Muscle layer of duodenum (tissue), 2 donors: ENCODE data around the gene ALKBH2.
A peak's percentile ranks its signal among the peaks of the same experiment; 100 is the strongest.
"Not testable (repeated sequence)": the region's sequence is repeated elsewhere in the genome, so short reads cannot be mapped to it uniquely, and the experiment has no call there.

Experiments used
- H3K27ac ChIP-seq: one replicate; pipeline ENCODE4 v1.7.0; 2013; ENCODE audit warnings: mild to moderate bottlenecking, low read length
- H3K27me3 ChIP-seq: one replicate; pipeline ENCODE4 v1.7.0; 2013; ENCODE audit warnings: low read depth, mild to moderate bottlenecking, control low read depth, low read length
- H3K36me3 ChIP-seq, 2 donors: one replicate each; pipeline ENCODE4 v1.7.0; 2013; ENCODE audit warnings: low read length in 2 of 2, control low read depth in 1 of 2, mild to moderate bottlenecking in 1 of 2; ENCODE audit not compliant: insufficient read depth in 2 of 2, control insufficient read depth in 1 of 2
- H3K4me1 ChIP-seq, 2 donors: one replicate each; pipeline ENCODE4 v1.7.0; 2013; ENCODE audit warnings: low read length in 2 of 2, mild to moderate bottlenecking in 2 of 2, control low read depth in 1 of 2, moderate library complexity in 1 of 2; ENCODE audit not compliant: insufficient read depth in 2 of 2, control insufficient read depth in 1 of 2
- H3K4me3 ChIP-seq, 2 donors: one replicate each; pipeline ENCODE4 v1.7.0; 2013; ENCODE audit warnings: low read length in 2 of 2, low read depth in 1 of 2, mild to moderate bottlenecking in 1 of 2
- H3K9me3 ChIP-seq, 2 donors: one replicate each; pipeline ENCODE4 v1.7.0; 2013; ENCODE audit warnings: low read length in 2 of 2, control low read depth in 1 of 2, mild to moderate bottlenecking in 1 of 2; ENCODE audit not compliant: control insufficient read depth in 1 of 2
- donor health status: healthy.

ALKBH2 gene

DNA sequence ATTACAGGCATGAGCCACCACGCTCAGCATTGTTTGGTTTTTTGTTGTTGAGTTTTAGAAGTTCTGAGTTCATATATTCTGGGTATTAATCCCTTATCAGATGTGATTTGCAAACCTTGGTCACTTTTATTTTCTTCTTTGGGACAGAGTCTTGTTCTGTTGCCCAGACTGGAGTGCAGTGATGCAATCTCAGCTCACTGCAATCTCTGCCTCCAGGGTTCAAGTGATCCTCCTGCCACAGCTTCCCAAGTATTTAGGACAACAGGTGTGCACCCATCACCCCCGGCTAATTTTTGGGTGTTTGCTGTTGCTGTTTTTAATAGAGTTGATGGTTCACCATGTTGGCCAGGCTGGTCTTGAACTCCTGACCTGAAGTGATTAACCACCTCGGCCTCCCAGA lies 29.1 kb downstream of the ALKBH2 start:
- H3K27ac ChIP-seq, result no peak overlapping the region
- no peak overlapping the region for H3K4me3 ChIP-seq
- H3K27me3 ChIP-seq, result no peaks in the 10 kb centered on the region
- H3K9me3 ChIP-seq, result no peaks in the 10 kb centered on the region
- no peaks in the 10 kb centered on the region for H3K4me1 ChIP-seq
- H3K36me3 ChIP-seq, result peaks cover 18 to 37% of the 10 kb centered on the region in 2 donors

DNA sequence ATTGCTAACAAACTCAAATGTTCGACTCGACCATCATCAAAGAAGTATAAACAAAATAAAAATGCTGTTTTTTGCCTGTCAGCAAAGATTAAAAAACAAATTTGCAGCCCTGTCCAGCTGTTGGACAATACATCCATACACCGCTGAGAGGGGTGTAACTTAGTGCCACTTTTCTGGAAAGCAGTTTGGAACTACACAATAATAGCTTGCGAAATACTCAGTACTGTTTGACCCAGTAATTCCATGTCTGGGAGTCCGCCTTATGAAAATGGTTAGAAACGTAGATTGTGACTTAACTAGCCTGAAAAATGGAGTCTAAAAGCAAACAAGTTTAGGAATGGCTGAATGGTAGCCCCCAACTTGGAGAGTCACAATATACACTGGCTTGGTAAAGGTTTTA lies 34.5 kb downstream of the ALKBH2 start:
- Histone ChIP-seq H3K9me3 (no peaks in the 10 kb centered on the region), H3K36me3 (peaks cover 6 to 41% of the 10 kb centered on the region in 2 donors), H3K27me3 (no peaks in the 10 kb centered on the region), H3K4me3 (no peak overlapping the region), H3K27ac (no peak overlapping the region), H3K4me1 (peaks cover 0 to 2% of the 10 kb centered on the region in 2 donors)

DNA sequence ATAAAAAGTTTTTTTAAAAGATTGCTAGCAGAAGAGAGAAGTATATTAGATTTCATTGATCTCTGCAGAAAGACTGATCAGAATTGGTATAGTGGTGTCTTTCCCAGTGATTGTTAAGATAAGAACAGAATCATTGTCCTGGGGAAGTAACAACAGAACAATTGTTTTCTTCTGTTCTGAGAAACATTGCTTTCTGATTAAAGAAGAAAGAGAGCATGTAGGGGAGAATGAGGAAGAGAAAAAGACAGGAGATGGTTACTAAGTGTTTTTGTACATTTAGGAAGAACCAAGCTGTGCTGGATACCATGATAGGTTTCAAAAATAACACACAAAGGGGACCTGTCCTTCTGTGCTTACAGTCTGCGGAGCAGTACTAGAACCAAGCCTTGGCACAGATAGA lies 35.9 kb downstream of the ALKBH2 start:
- no peak overlapping the region for H3K27ac ChIP-seq
- no peaks in the 10 kb centered on the region for H3K27me3 ChIP-seq
- H3K36me3 ChIP-seq, result peaks cover 6 to 36% of the 10 kb centered on the region in 2 donors
- H3K9me3 ChIP-seq, result no peaks in the 10 kb centered on the region
- no peak overlapping the region for H3K4me3 ChIP-seq
- peaks cover 0 to 11% of the 10 kb centered on the region in 2 donors for H3K4me1 ChIP-seq

DNA sequence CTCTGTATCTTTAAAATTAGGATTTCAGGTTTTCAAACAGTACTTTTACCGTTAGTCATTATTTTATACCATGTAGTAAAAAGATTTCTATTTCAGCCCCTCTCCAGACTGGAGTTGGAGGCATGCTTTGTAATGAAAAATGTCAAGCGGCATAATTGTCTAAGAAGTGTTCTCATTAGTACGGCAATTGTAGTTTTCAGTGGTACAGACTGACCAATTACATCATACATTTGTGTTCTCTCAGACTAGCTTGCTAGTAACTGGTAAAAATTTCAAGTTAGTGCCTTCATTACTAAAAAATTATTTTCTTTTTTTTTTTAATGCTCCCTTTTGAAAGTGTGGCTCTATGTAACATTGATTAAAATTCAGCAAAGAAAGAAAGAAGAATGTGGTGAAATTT lies 36.4 kb downstream of the ALKBH2 start:
- no peak overlapping the region for H3K4me3 ChIP-seq
- H3K36me3 ChIP-seq, result peaks cover 6 to 35% of the 10 kb centered on the region in 2 donors
- H3K4me1 ChIP-seq, result peaks cover 3 to 14% of the 10 kb centered on the region in 2 donors

GRCh38 chr12:109054520-109054919 lies 38.8 kb downstream of the ALKBH2 start:
- H3K27ac ChIP-seq, result no peak overlapping the region
- H3K4me1 ChIP-seq, result peaks cover 5 to 17% of the 10 kb centered on the region in 2 donors
- peaks cover 6 to 27% of the 10 kb centered on the region in 2 donors for H3K36me3 ChIP-seq
- no peaks in the 10 kb centered on the region for H3K27me3 ChIP-seq
- no peaks in the 10 kb centered on the region for H3K9me3 ChIP-seq
- H3K4me3 ChIP-seq, result no peak overlapping the region

More for the DNA sequence above, 36.4 kb downstream of the ALKBH2 start:
- H3K27ac ChIP-seq, result no peak overlapping the region
- H3K27me3 ChIP-seq, result no peaks in the 10 kb centered on the region
- no peaks in the 10 kb centered on the region for H3K9me3 ChIP-seq

DNA sequence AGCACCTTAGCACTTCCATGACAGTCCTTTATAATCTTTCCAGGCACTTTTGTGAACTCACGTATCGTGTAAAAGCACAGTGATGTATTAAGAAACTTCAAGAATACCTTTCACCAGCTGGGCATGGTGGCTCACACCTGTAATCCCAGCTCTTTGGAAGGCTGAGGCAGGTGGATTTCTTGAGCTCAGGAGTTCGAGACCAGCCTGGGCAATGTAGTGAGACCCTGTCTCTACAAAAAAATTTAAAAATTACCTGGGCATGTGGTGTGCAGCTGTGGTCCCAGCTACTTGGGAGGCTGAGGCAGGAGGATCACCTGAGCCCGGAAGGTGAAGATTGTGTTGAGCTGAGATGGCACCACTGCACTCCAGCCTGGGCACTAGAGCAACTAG lies 39.2 kb downstream of the ALKBH2 start:
- Histone ChIP-seq H3K4me3 (peak overlapping the region; percentile 88 to 97), H3K4me1 (peaks cover 5 to 17% of the 10 kb centered on the region in 2 donors), H3K36me3 (peaks cover 6 to 25% of the 10 kb centered on the region in 2 donors), H3K27ac (peak overlapping the region; percentile 74)
- H3K27me3 ChIP-seq, H3K9me3 ChIP-seq: not testable (repeated sequence)

DNA sequence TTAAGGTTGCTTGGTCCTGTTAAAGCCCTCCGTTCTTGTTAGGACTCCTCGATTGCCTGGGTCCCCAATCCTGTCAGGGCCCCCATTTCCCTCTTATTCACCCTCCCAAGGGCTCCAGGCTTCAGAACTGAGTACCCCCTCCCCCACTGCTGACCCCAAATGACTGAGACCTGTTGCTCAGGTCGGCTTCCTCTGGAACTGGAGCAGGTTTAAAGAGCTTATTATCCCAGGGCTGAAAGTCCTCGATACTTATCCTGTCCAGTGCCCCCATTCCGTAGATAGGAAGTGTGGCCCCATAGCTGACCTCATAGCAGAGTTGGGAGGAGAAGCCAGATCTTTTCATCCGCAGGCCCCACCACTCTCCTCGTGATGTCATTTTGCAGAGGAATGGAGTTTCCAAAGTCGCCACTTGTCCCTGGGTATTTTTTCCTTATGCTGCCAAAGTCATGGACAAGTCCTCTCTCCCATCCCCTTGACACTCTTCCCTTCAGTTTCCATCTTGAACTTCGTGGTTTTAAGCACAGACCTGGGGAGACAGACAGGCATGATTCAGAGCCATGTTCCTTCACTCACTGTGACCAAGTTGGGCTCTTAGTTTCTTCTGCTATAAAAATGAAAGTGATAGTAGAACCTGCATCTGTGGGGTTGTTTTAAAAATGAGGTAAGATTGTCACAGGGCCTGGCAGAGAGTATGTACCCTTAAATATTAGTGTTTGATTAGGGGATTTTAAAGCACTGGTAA lies 39.7 kb downstream of the ALKBH2 start:
- peaks cover 2 to 19% of the 10 kb centered on the region in 2 donors for H3K36me3 ChIP-seq
- H3K27me3 ChIP-seq, result no peaks in the 10 kb centered on the region
- peak overlapping the region; percentile 88 to 97 for H3K4me3 ChIP-seq
- peaks cover 5 to 17% of the 10 kb centered on the region in 2 donors for H3K4me1 ChIP-seq
- no peaks in the 10 kb centered on the region for H3K9me3 ChIP-seq
- peak overlapping the region; percentile 74 for H3K27ac ChIP-seq

DNA sequence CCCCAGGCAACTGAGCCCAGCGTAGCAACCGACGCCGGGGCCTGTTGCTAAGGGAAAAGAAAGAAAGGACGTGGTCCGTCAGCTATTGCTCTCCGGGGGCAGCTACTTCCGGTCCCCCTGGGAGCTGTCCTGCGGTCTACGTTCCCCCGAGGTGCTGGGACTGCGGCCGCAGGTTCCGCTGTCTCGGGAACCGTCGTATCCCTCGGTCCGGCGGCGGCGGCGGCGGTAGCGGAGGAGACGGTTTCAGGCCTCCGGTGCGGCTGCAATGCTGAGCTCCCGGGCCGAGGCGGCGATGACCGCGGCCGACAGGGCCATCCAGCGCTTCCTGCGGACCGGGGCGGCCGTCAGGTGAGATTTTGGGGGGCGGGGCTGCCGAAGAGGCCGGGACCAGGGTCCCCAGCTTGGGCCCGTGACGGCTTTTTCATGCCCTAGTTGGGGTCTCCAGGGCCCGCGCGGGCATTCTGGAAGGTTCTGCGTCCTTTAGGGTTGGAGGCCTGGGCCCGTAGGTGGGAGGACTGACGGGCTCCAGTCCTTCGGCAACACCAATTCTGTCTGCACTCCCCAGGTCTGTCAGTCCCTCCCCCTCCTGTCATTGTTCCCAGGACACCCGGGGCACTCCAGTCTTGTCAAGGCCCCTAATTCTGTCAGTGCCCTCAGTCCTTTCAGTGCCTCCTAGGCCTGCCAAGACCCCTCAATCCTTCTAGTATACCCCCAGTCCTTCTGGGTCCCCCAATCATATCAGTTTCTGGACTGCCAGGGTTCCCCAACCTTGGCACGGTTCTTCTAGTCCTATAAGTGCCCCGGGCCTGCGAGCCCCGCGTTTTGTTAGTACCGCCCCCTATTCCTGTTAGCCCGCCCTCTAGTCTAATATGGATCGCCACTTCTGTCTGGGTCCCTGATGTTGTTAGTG lies 40.6 kb downstream of the ALKBH2 start, which contains the start of gene USP30:
TSS of gene USP30 (plus strand) at position 163 of the 910 bp plus-strand sequence. CDS start at position 266, 103 bp downstream.
- Histone ChIP-seq H3K4me3 (peak within 1 kb of the TSS; percentile 88 to 97), H3K36me3 (peaks cover 0 to 10% of the 10 kb centered on the region in 2 donors), H3K27me3 (no peaks in the 10 kb centered on the region), H3K4me1 (peaks cover 5 to 17% of the 10 kb centered on the region in 2 donors), H3K27ac (peak within 1 kb of the TSS; percentile 74), H3K9me3 (no peaks in the 10 kb centered on the region)

GRCh38 chr12:109052097-109052413 lies 41.2 kb downstream of the ALKBH2 start:
- Histone ChIP-seq H3K27ac (peak overlapping the region; percentile 71), H3K4me3 (peak overlapping the region; percentile 88 to 97), H3K36me3 (peaks cover 0 to 5% of the 10 kb centered on the region in 2 donors), H3K27me3 (no peaks in the 10 kb centered on the region), H3K4me1 (peaks cover 5 to 17% of the 10 kb centered on the region in 2 donors), H3K9me3 (no peaks in the 10 kb centered on the region)

- H3K27ac ChIP-seq, H3K9me3 ChIP-seq, H3K36me3 ChIP-seq, H3K4me3 ChIP-seq, H3K27me3 ChIP-seq: not testable (repeated sequence)
- peaks cover 5 to 17% of the 10 kb centered on the region in 2 donors for H3K4me1 ChIP-seq
Observed at GRCh38 chr12:109049794-109050193, 43.5 kb downstream of the ALKBH2 start.

- H3K27ac ChIP-seq, H3K9me3 ChIP-seq, H3K27me3 ChIP-seq, H3K36me3 ChIP-seq, H3K4me3 ChIP-seq: not testable (repeated sequence)
- peaks cover 5 to 15% of the 10 kb centered on the region in 2 donors for H3K4me1 ChIP-seq
Observed at GRCh38 chr12:109048706-109049105, 44.6 kb downstream of the ALKBH2 start.
